Daoy (cell line): ENCODE data around the gene IL6ST. TPM values are rescaled to one million over a fixed set of nuclear protein-coding genes. Genes with fewer than 3 reads are reported as not detected.

Source experiments
- DNase-seq: peaks from one replicate; pipeline ENCODE4 v3.0.0-alpha.2; 2015; ENCODE audit warnings: low read depth
- total RNA-seq: library from RNA; depleted of rRNA; stranded (reverse); fragments of >200 nt; shearing (Covaris generic); gene quantifications from 2 replicates; pipeline ENCODE4 v1.2.3, GENCODE V29; 2014; rRNA removed

The IL6ST gene
- total RNA-seq, 1 experiment from 2014 or later: 92.3 TPM

DNA sequence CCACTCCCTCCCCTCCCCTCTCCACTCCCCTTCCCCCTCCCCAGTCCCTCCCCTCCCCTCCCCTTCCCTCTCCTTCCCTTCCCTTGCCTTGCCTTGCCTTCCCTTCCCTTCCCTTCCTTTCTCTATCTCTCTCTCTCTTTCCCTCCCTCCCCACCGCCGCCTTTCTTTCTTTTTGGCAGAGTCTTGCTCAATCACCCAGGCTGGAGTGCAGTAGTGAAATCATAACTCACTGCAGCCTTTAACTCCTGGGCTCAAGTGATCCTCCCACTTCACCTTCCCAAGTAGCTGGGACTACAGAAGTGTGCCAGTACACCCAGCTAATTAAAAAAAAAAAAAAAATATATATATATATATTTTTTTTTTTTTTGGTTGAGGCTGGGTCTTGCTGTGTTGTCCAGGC, 98.1 kb downstream of the IL6ST start:
- DNase-seq: no peak

DNA sequence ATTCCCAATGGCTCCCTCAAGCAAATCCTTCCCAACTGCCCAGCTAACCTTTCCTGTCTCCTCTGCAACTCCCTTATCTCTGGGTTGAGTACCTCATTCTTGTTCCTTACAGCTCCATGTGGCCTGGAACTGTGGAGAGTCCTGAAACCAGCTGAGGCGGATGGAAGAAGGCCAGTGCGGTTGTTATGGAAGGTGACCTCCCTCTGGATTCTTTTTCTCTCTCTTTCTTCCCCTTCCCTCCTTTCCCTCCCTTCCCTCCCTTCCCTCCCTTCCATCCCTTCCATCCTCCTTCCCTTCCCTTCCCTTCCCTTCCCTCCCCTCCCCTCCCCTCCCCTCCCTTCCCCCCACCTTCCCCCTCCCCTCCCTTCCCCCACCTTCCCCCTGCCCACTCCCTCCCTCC, 98.5 kb downstream of the IL6ST start:
- DNase-seq: no peak

DNA sequence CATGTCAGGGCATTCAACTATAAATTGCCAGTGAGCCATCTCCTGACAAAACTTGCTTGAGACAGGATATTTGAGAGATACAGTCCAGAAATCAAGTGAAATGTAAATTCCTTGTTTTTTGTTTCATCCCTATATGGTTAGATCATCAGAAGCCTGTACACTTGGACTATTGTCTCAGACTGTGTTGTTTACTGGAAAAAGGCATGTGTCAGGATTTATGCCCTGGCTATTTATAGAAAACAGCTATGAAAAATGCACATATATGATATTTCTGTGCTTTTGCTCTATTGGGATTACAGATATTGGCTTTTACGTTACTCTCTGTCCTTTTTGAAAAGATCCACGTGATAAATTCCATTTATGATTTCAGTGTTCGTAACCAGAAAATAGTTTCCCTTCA, 99.4 kb downstream of the IL6ST start:
- DNase-seq: no peak

DNA sequence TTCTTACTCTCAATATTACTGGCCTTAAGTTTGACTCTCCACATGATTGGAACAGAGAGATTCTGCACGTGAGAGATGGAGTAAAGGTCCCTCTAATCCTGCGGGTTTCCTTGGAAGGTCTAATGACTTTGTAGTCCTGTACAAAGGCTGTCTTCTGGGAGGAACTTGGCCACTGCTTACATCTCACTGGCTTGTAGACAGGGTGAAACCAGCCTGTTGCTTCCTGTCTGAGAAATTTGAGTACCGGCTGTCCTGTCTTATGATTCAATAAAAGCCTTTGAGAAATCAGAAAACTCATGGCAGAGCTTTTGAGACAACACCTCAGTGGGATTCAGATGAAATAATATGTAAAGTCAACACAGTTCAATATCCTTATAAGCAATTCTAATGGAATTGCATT, 100.6 kb downstream of the IL6ST start:
- no peak for DNase-seq

DNA sequence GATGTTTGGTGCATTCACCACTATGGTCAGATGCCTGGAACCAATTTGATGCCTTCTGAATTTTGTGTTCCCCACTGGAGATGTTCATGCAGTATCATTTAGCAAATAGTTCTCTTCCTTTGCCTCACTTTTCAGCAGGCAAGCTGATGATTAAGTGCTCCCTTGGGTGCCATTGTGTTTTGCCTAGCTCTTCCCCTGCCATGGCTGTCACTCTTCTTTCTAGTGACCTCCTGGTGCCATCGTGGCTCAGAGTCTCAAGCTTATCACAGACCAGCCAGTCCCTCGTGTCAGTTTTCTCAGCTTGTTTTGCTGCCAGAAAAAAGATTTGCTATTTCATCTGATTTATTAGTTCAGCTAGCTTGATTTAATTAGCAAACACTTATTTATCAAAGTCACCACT, 102.3 kb downstream of the IL6ST start:
- DNase-seq: no peak

DNA sequence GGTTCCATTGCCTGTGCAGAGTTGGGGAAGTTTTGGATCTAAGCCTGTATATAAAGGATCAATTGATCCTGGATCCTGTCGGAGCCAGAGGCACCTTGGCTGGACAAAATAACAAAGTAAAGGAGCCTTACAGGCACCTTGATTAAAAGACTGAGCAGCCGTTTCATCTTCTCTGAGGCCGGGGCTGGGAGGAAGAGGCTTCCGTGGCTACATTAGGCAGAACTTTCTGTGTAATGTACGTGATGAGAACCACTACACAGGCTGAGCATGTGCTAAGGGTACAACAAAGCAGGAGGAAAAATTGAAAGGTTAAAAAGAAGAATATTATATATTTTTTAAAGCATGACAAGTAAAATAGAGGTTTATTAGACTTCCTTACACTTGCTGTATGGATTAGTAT, 106.6 kb downstream of the IL6ST start:
- no peak for DNase-seq

DNA sequence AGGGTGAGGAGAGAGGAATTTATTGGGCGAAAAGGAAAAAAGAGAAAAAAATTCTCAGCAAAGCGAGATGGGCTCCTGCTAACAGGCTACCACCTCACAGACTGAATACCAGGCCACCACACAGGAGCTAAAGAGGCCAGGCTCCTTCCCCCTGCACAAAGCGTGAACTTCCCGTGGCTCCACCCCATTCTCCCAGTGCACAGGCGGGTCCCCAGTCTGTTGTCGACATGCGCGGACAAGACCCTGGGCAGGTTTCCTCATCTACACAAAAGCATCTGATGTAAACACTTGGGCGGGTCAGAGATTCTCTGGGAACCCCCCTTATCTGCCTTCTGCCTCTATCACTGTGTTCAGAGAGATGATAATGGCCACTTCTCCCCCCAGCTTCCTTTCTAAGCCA, 109.4 kb downstream of the IL6ST start:
- DNase-seq: no peak

Other genes with a start within 250 kb of the IL6ST start
- gene IL31RA, start 143.6 kb downstream of the IL6ST start, total RNA-seq: 9.5 and 12.4 TPM in 2 replicates
- gene ANKRD55, start 238.4 kb upstream of the IL6ST start, total RNA-seq: not detected in 2 replicates